Liver (tissue), 3 donors: ENCODE data around the gene PPL.

Experiments
- GABPA ChIP-seq, 2 donors: IDR thresholded peaks in 1 of 2; conservative IDR thresholded peaks in 1 of 2; 2 replicates each; pipeline ENCODE4 v1.6.1; 2016; ENCODE audit warnings: antibody characterized with exemption in 2 of 2, mild to moderate bottlenecking in 1 of 2, moderate library complexity in 1 of 2
- HNF4A ChIP-seq, 2 donors: conservative IDR thresholded peaks; 2 replicates each; pipeline ENCODE4 v1.6.1; 2016; ENCODE audit warnings: antibody characterized with exemption in 2 of 2, mild to moderate bottlenecking in 2 of 2
- RAD21 ChIP-seq, 2 donors: IDR thresholded peaks; 2 replicates each; pipeline ENCODE4 v1.6.1; 2016; ENCODE audit warnings: antibody characterized with exemption in 2 of 2, mild to moderate bottlenecking in 2 of 2
- TAF1 ChIP-seq: conservative IDR thresholded peaks from 2 replicates; pipeline ENCODE4 v1.6.1; 2016; ENCODE audit warnings: antibody characterized with exemption, mild to moderate bottlenecking
- TF ChIP-seq, protein P1 (sequence below): fragments of 150-350 bp; IDR thresholded peaks from 2 replicates; pipeline ENCODE4 v1.5.1; 2017; ENCODE audit warnings: improper control_type of control experiment, low read depth, low read length; ENCODE audit not compliant: missing input control
- TF ChIP-seq, protein P2 (sequence below): IDR thresholded peaks from 2 replicates; pipeline ENCODE4 v1.6.1; 2016; ENCODE audit warnings: antibody characterized with exemption, mild to moderate bottlenecking
- donor health status: healthy.
- donor health status: healthy.

DNA sequence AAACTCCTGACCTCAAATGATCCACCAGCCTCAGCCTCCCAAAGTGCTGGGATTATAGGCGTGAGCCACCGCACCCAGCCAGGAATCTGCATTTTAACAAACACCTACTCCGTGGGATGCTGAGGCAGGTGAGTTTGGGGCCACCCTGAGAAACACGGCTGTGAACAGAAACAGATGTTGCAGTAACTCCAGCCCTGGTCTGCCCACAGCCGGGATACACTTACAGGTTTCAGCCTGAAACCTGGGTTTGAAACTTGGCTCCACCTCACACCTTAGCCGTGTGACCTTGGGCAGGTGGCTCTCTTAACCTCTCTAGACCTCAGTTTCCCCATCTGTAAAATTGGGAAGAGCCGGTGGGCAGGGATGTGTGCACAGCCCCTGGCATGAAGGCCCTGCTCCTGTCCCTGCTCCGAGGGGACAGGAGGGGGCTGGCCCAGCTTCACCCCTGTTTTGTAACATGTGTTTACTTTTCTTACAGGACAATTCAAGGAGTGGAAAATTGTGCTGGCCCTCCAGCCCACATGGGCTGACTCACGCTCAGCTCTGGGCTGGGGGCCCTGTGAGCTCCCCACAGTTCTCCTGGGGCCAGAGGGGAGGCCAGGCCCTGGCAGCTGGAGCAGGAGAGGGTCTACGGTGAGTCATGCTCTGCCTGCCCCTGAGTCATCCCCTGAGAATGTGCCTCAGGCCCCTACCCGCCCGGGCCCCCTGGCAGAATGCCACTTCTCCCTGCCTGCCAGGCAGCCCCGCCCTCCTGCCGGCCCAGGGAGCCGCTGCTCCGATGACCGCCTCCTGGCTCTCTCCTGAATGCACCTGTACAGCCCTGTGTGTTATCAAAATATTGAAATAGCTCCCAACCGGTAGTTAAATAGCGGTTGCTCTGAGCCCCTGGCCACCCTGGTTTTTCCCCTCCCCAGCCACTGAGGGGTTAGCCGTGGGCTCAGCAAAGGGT is 7.7 kb upstream of the PPL start:
- no peak for TF ChIP-seq GABPA (IDR thresholded peaks at IDR 0.05 in 1 of 2, conservative IDR thresholded peaks at IDR 0.05 in 1 of 2)
- peak in 1 of 2 donors; percentile 50 for TF ChIP-seq RAD21 (IDR thresholded peaks at IDR 0.05)
- TF ChIP-seq, protein P1, sequence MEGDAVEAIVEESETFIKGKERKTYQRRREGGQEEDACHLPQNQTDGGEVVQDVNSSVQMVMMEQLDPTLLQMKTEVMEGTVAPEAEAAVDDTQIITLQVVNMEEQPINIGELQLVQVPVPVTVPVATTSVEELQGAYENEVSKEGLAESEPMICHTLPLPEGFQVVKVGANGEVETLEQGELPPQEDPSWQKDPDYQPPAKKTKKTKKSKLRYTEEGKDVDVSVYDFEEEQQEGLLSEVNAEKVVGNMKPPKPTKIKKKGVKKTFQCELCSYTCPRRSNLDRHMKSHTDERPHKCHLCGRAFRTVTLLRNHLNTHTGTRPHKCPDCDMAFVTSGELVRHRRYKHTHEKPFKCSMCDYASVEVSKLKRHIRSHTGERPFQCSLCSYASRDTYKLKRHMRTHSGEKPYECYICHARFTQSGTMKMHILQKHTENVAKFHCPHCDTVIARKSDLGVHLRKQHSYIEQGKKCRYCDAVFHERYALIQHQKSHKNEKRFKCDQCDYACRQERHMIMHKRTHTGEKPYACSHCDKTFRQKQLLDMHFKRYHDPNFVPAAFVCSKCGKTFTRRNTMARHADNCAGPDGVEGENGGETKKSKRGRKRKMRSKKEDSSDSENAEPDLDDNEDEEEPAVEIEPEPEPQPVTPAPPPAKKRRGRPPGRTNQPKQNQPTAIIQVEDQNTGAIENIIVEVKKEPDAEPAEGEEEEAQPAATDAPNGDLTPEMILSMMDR, result no peak
- TF ChIP-seq, protein P2, sequence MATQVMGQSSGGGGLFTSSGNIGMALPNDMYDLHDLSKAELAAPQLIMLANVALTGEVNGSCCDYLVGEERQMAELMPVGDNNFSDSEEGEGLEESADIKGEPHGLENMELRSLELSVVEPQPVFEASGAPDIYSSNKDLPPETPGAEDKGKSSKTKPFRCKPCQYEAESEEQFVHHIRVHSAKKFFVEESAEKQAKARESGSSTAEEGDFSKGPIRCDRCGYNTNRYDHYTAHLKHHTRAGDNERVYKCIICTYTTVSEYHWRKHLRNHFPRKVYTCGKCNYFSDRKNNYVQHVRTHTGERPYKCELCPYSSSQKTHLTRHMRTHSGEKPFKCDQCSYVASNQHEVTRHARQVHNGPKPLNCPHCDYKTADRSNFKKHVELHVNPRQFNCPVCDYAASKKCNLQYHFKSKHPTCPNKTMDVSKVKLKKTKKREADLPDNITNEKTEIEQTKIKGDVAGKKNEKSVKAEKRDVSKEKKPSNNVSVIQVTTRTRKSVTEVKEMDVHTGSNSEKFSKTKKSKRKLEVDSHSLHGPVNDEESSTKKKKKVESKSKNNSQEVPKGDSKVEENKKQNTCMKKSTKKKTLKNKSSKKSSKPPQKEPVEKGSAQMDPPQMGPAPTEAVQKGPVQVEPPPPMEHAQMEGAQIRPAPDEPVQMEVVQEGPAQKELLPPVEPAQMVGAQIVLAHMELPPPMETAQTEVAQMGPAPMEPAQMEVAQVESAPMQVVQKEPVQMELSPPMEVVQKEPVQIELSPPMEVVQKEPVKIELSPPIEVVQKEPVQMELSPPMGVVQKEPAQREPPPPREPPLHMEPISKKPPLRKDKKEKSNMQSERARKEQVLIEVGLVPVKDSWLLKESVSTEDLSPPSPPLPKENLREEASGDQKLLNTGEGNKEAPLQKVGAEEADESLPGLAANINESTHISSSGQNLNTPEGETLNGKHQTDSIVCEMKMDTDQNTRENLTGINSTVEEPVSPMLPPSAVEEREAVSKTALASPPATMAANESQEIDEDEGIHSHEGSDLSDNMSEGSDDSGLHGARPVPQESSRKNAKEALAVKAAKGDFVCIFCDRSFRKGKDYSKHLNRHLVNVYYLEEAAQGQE, result no peak
- no peak for TF ChIP-seq HNF4A (conservative IDR thresholded peaks at IDR 0.05)
- TF ChIP-seq TAF1, result no peak
